Loucy (cell line): ENCODE results near the gene CYP2J2.

Source experiments
- H2AFZ ChIP-seq: fragments of 200-600 bp; sonication (generic); 2 replicates; pipeline ENCODE4 v1.6.0; 2016; ENCODE audit warnings: antibody characterized with exemption, mild to moderate bottlenecking, low read length, moderate library complexity
- H3F3A ChIP-seq: fragments of 200-600 bp; 2 replicates; pipeline ENCODE4 v1.6.0; 2016; ENCODE audit warnings: antibody characterized with exemption, low read depth, mild to moderate bottlenecking
- H3K27me3 ChIP-seq: fragments of 200-600 bp; sonication (generic); 2 replicates; pipeline ENCODE4 v1.6.1; 2014; ENCODE audit warnings: low read length, mild to moderate bottlenecking; ENCODE audit not compliant: insufficient read depth, poor library complexity, severe bottlenecking
- H3K36me3 ChIP-seq: fragments of 200-600 bp; sonication (generic); 2 replicates; pipeline ENCODE4 v1.6.1; 2016; ENCODE audit warnings: low read length; ENCODE audit not compliant: insufficient read depth
- H3K4me1 ChIP-seq: fragments of 200-600 bp; sonication (generic); 2 replicates; pipeline ENCODE4 v1.5.1; 2014; ENCODE audit warnings: low read length, mild to moderate bottlenecking; ENCODE audit not compliant: insufficient read depth, poor library complexity, severe bottlenecking
- H3K4me2 ChIP-seq: fragments of 200-600 bp; sonication (generic); 2 replicates; pipeline ENCODE4 v1.6.0; 2014; ENCODE audit warnings: antibody characterized with exemption, low read length, low read depth, mild to moderate bottlenecking; ENCODE audit not compliant: poor library complexity, severe bottlenecking
- H3K4me3 ChIP-seq: fragments of 200-600 bp; sonication (generic); 2 replicates; pipeline ENCODE4 v1.5.1; 2014; ENCODE audit warnings: low read length, mild to moderate bottlenecking, mixed read lengths; ENCODE audit not compliant: poor library complexity, severe bottlenecking
- H3K79me2 ChIP-seq: fragments of 200-600 bp; sonication (generic); 2 replicates; pipeline ENCODE4 v1.6.1; 2014; ENCODE audit warnings: low read length; ENCODE audit not compliant: insufficient read depth
- H3K9ac ChIP-seq: fragments of 200-600 bp; sonication (generic); 2 replicates; pipeline ENCODE4 v1.6.0; 2014; ENCODE audit warnings: mild to moderate bottlenecking, low read depth, low read length, moderate library complexity; ENCODE audit not compliant: poor library complexity, severe bottlenecking
- H3K9me2 ChIP-seq: fragments of 200-600 bp; sonication (generic); replicated peaks from 2 replicates; pipeline ENCODE4 v1.6.1; 2016; ENCODE audit warnings: low read depth, low read length, mixed read lengths
- H3K9me3 ChIP-seq: fragments of 200-600 bp; sonication (generic); 2 replicates; pipeline ENCODE4 v1.6.1; 2014; ENCODE audit warnings: mild to moderate bottlenecking, antibody characterized with exemption, low read length, low read depth; ENCODE audit not compliant: insufficient read depth
- H4K20me1 ChIP-seq: fragments of 200-600 bp; sonication (generic); 2 replicates; pipeline ENCODE4 v1.6.0; 2014; ENCODE audit warnings: antibody characterized with exemption, low read length, mild to moderate bottlenecking; ENCODE audit not compliant: insufficient read depth, poor library complexity, severe bottlenecking
- EZH2phosphoT487 ChIP-seq: fragments of 200-600 bp; IDR thresholded peaks from 2 replicates; pipeline ENCODE4 v1.6.1; 2018; ENCODE audit warnings: antibody characterized with exemption, mild to moderate bottlenecking, moderate library complexity, borderline replicate concordance
- TF ChIP-seq, protein P1 (sequence below): fragments of 200-600 bp; sonication (generic); conservative IDR thresholded peaks from 2 replicates; pipeline ENCODE4 v1.5.1; 2014; ENCODE audit warnings: mild to moderate bottlenecking, antibody characterized with exemption, low read length

The CYP2J2 gene

DNA sequence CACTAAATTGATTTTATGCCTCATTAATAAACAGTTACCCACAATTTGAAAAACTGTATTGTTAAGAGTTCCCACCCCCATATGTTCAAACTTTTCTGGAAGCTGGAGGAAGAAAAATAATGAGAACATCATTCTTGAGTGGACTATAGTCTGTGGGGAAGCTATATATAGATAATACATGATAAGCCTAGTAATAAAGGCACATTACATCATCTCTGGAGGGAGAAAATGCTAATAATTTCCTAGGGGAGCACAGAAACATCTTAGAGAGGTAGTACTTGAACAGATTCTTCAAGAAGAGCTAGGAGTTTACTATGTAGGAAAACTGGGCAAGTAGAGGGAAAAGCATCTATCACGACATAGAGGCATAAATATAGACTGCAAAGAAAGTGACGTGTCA lies 19.6 kb downstream of the CYP2J2 start:
- no peaks in the 10 kb centered on the region for H3K9me3 ChIP-seq
- H3K79me2 ChIP-seq, result no peaks in the 10 kb centered on the region
- H3K9me2 ChIP-seq, result no peaks in the 10 kb centered on the region
- no peaks in the 10 kb centered on the region for H4K20me1 ChIP-seq
- no peak overlapping the region for H3K4me2 ChIP-seq
- no peak overlapping the region for H3K4me3 ChIP-seq
- no peaks in the 10 kb centered on the region for H3F3A ChIP-seq
- no peaks in the 10 kb centered on the region for H3K36me3 ChIP-seq
- H3K4me1 ChIP-seq, result no peaks in the 10 kb centered on the region
- H2AFZ ChIP-seq, result no peak overlapping the region
- TF ChIP-seq, protein P1, sequence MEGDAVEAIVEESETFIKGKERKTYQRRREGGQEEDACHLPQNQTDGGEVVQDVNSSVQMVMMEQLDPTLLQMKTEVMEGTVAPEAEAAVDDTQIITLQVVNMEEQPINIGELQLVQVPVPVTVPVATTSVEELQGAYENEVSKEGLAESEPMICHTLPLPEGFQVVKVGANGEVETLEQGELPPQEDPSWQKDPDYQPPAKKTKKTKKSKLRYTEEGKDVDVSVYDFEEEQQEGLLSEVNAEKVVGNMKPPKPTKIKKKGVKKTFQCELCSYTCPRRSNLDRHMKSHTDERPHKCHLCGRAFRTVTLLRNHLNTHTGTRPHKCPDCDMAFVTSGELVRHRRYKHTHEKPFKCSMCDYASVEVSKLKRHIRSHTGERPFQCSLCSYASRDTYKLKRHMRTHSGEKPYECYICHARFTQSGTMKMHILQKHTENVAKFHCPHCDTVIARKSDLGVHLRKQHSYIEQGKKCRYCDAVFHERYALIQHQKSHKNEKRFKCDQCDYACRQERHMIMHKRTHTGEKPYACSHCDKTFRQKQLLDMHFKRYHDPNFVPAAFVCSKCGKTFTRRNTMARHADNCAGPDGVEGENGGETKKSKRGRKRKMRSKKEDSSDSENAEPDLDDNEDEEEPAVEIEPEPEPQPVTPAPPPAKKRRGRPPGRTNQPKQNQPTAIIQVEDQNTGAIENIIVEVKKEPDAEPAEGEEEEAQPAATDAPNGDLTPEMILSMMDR, result no peak
- no peak for TF ChIP-seq EZH2phosphoT487
- H3K27me3 ChIP-seq, result no peaks in the 10 kb centered on the region
- no peak overlapping the region for H3K9ac ChIP-seq

GRCh38 chr1:59903141-59903754 lies 23.3 kb downstream of the CYP2J2 start:
- Histone ChIP-seq H2AFZ (0 out of 2 replicates have a peak overlapping the region, but pooled peaks have one; percentile 30), H3K36me3 (no peaks in the 10 kb centered on the region), H3K4me1 (no peaks in the 10 kb centered on the region), H3K9me3 (no peaks in the 10 kb centered on the region), H4K20me1 (no peaks in the 10 kb centered on the region), H3K9me2 (no peaks in the 10 kb centered on the region), H3K27me3 (no peaks in the 10 kb centered on the region), H3K79me2 (no peaks in the 10 kb centered on the region), H3K4me3 (no peak overlapping the region), H3F3A (no peaks in the 10 kb centered on the region), H3K4me2 (no peak overlapping the region), H3K9ac (no peak overlapping the region)
- TF ChIP-seq, protein P1, result peak; percentile 78
- no peak for TF ChIP-seq EZH2phosphoT487

GRCh38 chr1:59901770-59902388 lies 24.7 kb downstream of the CYP2J2 start:
- H3K9me2 ChIP-seq, result no peaks in the 10 kb centered on the region
- H3K36me3 ChIP-seq, result no peaks in the 10 kb centered on the region
- H2AFZ ChIP-seq, result no peak overlapping the region
- no peak for TF ChIP-seq EZH2phosphoT487
- TF ChIP-seq, protein P1, result no peak
- H4K20me1 ChIP-seq, result no peaks in the 10 kb centered on the region
- H3F3A ChIP-seq, result no peaks in the 10 kb centered on the region
- no peaks in the 10 kb centered on the region for H3K79me2 ChIP-seq
- no peak overlapping the region for H3K4me3 ChIP-seq
- H3K27me3 ChIP-seq, result no peaks in the 10 kb centered on the region
- no peaks in the 10 kb centered on the region for H3K9me3 ChIP-seq
- H3K4me1 ChIP-seq, result no peaks in the 10 kb centered on the region
- no peak overlapping the region for H3K4me2 ChIP-seq
- no peak overlapping the region for H3K9ac ChIP-seq
